ENCODE data around the gene NOVA1.
A peak's percentile ranks its signal among the peaks of the same experiment; 100 is the strongest.

Gene NOVA1

DNA sequence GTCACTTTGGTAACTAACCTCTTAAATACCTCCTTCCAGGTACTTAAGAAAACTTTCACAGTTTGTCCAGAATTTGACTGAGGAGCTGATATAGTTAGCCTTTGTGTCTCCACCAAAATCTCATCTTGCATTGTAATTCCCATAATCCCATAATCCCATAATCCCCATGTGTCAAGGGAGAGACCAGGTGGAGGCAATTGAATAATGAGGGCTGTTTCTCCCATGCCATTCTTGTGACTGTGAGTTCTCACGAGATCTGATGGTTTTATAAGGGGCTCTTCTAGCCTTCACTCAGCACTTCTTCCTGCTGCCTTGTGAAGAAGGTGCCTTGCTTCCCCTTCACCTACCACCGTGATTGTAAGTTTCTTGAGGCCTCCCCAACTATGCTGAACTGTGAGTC, 7.8 kb upstream of the NOVA1 start:
- Histone ChIP-seq H3K4me1 (ENCODE audit: control insufficient read depth, insufficient read depth, low read length) (no peaks in the 10 kb centered on the region), H3K27me3 (ENCODE audit: control insufficient read depth, insufficient read depth, low read length, poor library complexity, severe bottlenecking) (no peaks in the 10 kb centered on the region), H3K4me3 (ENCODE audit: insufficient read depth, low read depth, low read length) (no peak overlapping the region), H3K36me3 (ENCODE audit: control insufficient read depth, insufficient read depth, low read length) (no peaks in the 10 kb centered on the region), H3K9me3 (ENCODE audit: control insufficient read depth, low read length) (no peaks in the 10 kb centered on the region), H3K27ac (ENCODE audit: insufficient read depth, low read depth, low read length, poor library complexity, severe bottlenecking) (no peak overlapping the region)
- WGBS, 2 experiments = 69 to 79% methylated on average over 2 of the region's 2 CpGs

DNA sequence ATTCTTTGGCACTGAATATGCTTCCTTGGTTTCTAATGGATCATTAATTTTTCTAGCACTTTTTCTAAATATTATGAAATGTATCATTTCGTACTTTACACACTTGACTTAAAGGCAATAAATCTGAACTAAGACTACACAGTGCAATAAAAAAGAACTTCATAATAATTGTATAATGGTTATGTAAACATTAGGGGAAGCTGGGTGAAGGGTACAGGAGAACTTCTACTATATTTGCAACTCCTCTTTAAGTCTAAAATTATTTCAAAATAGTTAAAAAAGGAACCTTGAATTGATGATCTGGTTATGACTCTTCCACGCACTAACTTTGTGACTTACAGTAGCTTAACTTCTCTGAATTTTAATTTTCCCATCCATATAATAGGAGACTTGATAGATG, 5.1 kb upstream of the NOVA1 start:
- WGBS, 2 experiments = 100% methylated on average over 1 of the region's 2 CpGs; no CpG with 5 or more reads in 1 of the 2 experiments
- H3K27ac ChIP-seq (ENCODE audit: insufficient read depth, low read depth, low read length, poor library complexity, severe bottlenecking) = no peak overlapping the region
- H3K36me3 ChIP-seq (ENCODE audit: control insufficient read depth, insufficient read depth, low read length) = no peaks in the 10 kb centered on the region
- H3K4me1 ChIP-seq (ENCODE audit: control insufficient read depth, insufficient read depth, low read length) = no peaks in the 10 kb centered on the region
- no peaks in the 10 kb centered on the region for H3K9me3 ChIP-seq (ENCODE audit: control insufficient read depth, low read length)
- H3K27me3 ChIP-seq (ENCODE audit: control insufficient read depth, insufficient read depth, low read length, poor library complexity, severe bottlenecking) = peaks cover 4% of the 10 kb centered on the region
- H3K4me3 ChIP-seq (ENCODE audit: insufficient read depth, low read depth, low read length) = no peak overlapping the region

DNA sequence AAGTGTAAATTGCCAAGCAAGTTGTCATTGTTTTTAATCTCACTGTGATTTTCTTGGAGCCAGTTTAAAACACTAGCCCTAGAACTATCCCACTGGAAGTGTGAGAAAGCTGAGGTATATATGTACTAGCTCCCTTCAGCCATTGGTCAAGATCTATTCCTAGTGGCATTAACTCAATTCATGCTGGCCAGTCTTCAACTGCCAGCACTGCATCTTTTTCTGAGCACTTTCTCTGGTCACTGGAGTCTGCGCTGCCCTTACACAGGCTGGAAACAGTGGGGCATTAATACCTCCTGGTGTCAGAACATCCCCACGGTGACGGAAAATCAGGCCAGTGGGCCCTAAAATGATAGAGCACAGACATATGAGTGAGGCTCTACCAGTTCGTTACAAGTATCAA, 4.0 kb upstream of the NOVA1 start:
- Histone ChIP-seq H3K27me3 (ENCODE audit: control insufficient read depth, insufficient read depth, low read length, poor library complexity, severe bottlenecking) (peaks cover 4% of the 10 kb centered on the region), H3K4me1 (ENCODE audit: control insufficient read depth, insufficient read depth, low read length) (no peaks in the 10 kb centered on the region), H3K27ac (ENCODE audit: insufficient read depth, low read depth, low read length, poor library complexity, severe bottlenecking) (no peak overlapping the region), H3K9me3 (ENCODE audit: control insufficient read depth, low read length) (no peaks in the 10 kb centered on the region), H3K4me3 (ENCODE audit: insufficient read depth, low read depth, low read length) (no peak overlapping the region), H3K36me3 (ENCODE audit: control insufficient read depth, insufficient read depth, low read length) (no peaks in the 10 kb centered on the region)
- WGBS, 2 experiments = 68 to 70% methylated on average over 4 of the region's 4 CpGs

DNA sequence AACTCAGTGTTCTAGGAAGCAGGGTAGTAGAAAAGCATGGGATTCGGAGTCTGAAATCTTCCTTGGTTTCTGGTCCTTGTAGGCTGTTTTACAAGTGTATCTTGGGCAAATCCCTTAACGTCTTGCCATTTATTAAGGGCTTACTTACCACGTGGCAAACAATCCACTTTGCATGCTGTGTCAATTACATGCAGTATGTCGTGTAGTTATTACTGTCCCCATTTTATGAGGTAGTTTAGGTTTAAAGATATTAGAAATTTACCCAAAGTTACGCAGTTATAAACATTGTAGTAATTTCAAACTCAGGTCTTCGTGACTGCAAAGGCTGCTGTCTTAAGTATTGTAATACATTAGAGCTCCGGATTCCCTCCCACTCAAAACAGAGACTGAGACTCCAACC, 1.5 kb upstream of the NOVA1 start:
- Histone ChIP-seq H3K27ac (ENCODE audit: insufficient read depth, low read depth, low read length, poor library complexity, severe bottlenecking) (no peak overlapping the region), H3K9me3 (ENCODE audit: control insufficient read depth, low read length) (no peaks in the 10 kb centered on the region), H3K27me3 (ENCODE audit: control insufficient read depth, insufficient read depth, low read length, poor library complexity, severe bottlenecking) (peaks cover 4% of the 10 kb centered on the region), H3K4me1 (ENCODE audit: control insufficient read depth, insufficient read depth, low read length) (peaks cover 2% of the 10 kb centered on the region), H3K36me3 (ENCODE audit: control insufficient read depth, insufficient read depth, low read length) (no peaks in the 10 kb centered on the region), H3K4me3 (ENCODE audit: insufficient read depth, low read depth, low read length) (peak overlapping the region; percentile 48)
- WGBS, 2 experiments = 62% methylated on average over 6 to 7 of the region's 7 CpGs

DNA sequence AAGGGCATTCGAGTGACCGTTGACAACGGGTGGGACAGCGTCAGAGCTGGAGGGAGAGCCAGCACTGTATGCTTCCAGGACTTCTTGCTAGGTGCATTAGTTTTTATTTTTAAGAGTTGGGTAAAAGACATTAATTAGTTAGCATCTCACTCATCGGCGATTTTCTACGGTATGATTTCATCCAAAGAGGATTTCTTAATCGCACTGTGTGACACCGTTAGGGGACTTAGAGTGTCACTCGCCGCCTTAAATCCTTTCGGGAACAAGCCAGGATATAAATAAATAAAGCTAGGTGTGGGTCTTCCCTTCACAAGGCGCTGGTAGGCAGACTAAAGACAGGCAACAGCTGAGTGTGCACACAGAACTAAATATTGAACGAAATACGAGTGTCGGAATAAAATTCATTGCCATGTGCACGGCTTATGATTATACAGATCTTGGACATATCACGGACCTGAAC, 869 bp upstream of the NOVA1 start:
- peaks cover 5% of the 10 kb centered on the region for H3K4me1 ChIP-seq (ENCODE audit: control insufficient read depth, insufficient read depth, low read length)
- H3K9me3 ChIP-seq (ENCODE audit: control insufficient read depth, low read length) = no peaks in the 10 kb centered on the region
- no peak overlapping the region for H3K27ac ChIP-seq (ENCODE audit: insufficient read depth, low read depth, low read length, poor library complexity, severe bottlenecking)
- 16 to 18% methylated on average over 18 of the region's 18 CpGs for WGBS, 2 experiments
- H3K27me3 ChIP-seq (ENCODE audit: control insufficient read depth, insufficient read depth, low read length, poor library complexity, severe bottlenecking) = peaks cover 4% of the 10 kb centered on the region
- no peaks in the 10 kb centered on the region for H3K36me3 ChIP-seq (ENCODE audit: control insufficient read depth, insufficient read depth, low read length)
- H3K4me3 ChIP-seq (ENCODE audit: insufficient read depth, low read depth, low read length) = peak overlapping the region; percentile 48

DNA sequence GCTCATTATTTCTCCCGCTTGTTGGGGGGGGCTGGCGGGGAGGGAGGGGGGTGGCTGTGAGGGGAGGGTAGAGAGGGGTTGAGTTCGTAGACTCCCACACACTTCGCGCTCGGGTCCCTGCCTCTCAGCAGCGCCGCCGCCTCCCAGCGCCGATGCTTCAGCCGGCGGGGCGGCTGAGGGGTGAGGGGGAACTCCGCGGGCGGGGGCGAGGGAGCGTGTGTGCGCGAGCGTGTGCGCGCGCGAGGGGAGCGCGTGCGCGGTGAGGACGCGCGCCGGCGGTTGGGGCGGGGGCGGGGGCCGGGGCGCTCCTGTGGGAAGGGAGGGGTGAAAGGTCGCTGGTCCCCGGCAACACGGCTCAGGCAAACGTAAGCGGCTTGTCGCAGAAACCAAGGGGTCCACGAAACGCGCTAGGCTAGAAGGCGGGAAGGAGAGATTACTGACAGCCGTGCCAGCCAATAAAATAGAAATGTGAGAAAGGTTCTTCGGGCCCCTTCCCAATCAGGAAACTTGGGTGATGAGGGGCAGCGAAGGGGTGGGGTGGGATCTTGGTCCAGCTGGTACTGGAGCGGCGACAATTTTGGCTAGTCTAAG, 343 bp upstream of the NOVA1 start:
- Histone ChIP-seq H3K9me3 (ENCODE audit: control insufficient read depth, low read length) (no peaks in the 10 kb centered on the region), H3K27ac (ENCODE audit: insufficient read depth, low read depth, low read length, poor library complexity, severe bottlenecking) (peak overlapping the region; percentile 92), H3K27me3 (ENCODE audit: control insufficient read depth, insufficient read depth, low read length, poor library complexity, severe bottlenecking) (peaks cover 4% of the 10 kb centered on the region), H3K36me3 (ENCODE audit: control insufficient read depth, insufficient read depth, low read length) (no peaks in the 10 kb centered on the region), H3K4me1 (ENCODE audit: control insufficient read depth, insufficient read depth, low read length) (peaks cover 5% of the 10 kb centered on the region), H3K4me3 (ENCODE audit: insufficient read depth, low read depth, low read length) (peak overlapping the region; percentile 75)
- WGBS, 2 experiments = 0 to 1% methylated on average over 54 of the region's 54 CpGs

DNA sequence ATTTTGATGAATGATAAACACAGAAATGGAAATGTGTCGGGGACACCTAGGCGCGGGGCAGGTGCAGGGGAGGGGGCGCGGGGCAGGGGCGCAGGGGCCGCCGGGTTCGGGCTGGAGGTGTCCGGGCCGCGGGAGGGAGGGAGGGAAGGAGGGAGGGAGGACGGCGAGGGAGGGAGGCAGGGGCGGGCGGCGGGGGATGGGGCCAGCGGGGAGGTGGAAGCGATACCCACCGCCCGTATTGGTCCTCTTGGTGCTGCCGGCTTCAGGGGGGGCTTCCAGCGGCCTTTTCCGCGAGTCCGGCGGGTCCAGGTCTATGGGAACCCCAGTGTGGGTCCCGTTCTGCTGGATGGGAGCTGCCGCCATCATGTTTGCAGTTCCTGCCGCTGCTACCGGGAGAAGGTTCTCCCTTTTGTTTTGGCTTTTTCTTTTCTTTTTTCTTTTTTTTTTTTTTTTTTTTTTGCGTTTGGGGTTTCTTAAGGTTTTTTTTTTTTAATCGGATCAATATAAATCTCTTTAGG, 703 bp downstream of the NOVA1 start:
- 0% methylated on average over 21 to 32 of the region's 33 CpGs for WGBS, 2 experiments
- H3K9me3 ChIP-seq (ENCODE audit: control insufficient read depth, low read length) = no peaks in the 10 kb centered on the region
- peak overlapping the region; percentile 75 for H3K4me3 ChIP-seq (ENCODE audit: insufficient read depth, low read depth, low read length)
- H3K27me3 ChIP-seq (ENCODE audit: control insufficient read depth, insufficient read depth, low read length, poor library complexity, severe bottlenecking) = peaks cover 4% of the 10 kb centered on the region
- H3K4me1 ChIP-seq (ENCODE audit: control insufficient read depth, insufficient read depth, low read length) = peaks cover 5% of the 10 kb centered on the region
- peak overlapping the region; percentile 92 for H3K27ac ChIP-seq (ENCODE audit: insufficient read depth, low read depth, low read length, poor library complexity, severe bottlenecking)
- no peaks in the 10 kb centered on the region for H3K36me3 ChIP-seq (ENCODE audit: control insufficient read depth, insufficient read depth, low read length)

DNA sequence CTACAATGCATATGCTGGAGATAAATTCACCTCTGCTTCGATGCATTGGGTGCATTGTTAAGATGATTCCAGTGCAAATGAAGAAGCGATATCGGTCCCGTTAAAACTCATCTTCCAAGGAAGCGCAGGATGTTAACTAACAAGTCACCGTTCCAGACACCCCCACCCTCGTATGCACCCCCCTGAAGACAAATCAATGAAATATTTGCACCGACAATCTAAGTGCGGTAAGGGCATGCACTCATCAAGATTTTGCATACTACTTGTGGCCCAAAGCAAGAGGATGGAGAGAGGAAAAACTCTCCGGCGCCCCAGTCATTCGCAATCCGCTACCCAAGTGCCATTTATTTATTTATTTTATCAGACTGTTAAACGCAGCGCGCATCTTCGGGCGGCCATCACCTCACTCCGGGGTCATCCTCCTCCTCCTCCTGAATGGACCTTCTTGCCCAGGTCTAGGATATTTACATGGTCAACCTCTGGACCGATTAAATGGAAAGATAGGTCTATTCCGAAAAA, 1.2 kb downstream of the NOVA1 start:
- peak overlapping the region; percentile 75 for H3K4me3 ChIP-seq (ENCODE audit: insufficient read depth, low read depth, low read length)
- WGBS, 2 experiments = 0% methylated on average over 21 of the region's 21 CpGs
- H3K36me3 ChIP-seq (ENCODE audit: control insufficient read depth, insufficient read depth, low read length) = no peaks in the 10 kb centered on the region
- peaks cover 5% of the 10 kb centered on the region for H3K4me1 ChIP-seq (ENCODE audit: control insufficient read depth, insufficient read depth, low read length)
- H3K27me3 ChIP-seq (ENCODE audit: control insufficient read depth, insufficient read depth, low read length, poor library complexity, severe bottlenecking) = peaks cover 4% of the 10 kb centered on the region
- peak overlapping the region; percentile 18 for H3K27ac ChIP-seq (ENCODE audit: insufficient read depth, low read depth, low read length, poor library complexity, severe bottlenecking)
- H3K9me3 ChIP-seq (ENCODE audit: control insufficient read depth, low read length) = no peaks in the 10 kb centered on the region

DNA sequence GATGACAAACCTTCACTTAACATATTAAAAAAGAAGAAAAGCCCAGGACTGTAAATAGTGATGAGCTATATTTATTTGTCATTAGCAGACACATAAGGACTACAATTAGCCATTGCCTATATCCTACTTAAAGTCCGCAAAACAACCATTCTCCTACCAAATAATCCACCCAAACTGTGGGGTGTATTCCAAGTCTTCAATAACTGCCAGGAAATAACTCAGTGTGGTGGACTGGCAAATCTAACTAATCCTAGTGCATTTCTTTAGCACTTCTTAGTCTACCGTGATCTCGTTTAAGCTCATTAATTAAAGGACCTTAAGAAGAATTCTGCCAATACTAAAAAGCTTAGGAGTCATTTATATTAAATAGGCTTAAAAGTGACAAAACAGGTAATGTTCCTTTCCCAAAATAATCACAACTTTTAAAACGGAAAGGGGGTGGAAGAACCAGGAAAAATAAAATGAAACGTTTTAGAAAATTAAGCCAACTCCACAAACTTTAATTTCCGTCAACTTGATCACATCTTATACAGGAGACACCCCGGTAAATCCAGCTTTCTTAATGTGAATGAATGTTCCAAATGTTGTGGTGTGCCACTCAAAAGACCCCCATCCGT, 1.8 kb downstream of the NOVA1 start:
- H3K27ac ChIP-seq (ENCODE audit: insufficient read depth, low read depth, low read length, poor library complexity, severe bottlenecking) = peak overlapping the region; percentile 18
- WGBS, 2 experiments = 4 to 6% methylated on average over 5 to 7 of the region's 8 CpGs
- peaks cover 5% of the 10 kb centered on the region for H3K4me1 ChIP-seq (ENCODE audit: control insufficient read depth, insufficient read depth, low read length)
- H3K27me3 ChIP-seq (ENCODE audit: control insufficient read depth, insufficient read depth, low read length, poor library complexity, severe bottlenecking) = peaks cover 4% of the 10 kb centered on the region
- H3K36me3 ChIP-seq (ENCODE audit: control insufficient read depth, insufficient read depth, low read length) = no peaks in the 10 kb centered on the region
- H3K9me3 ChIP-seq (ENCODE audit: control insufficient read depth, low read length) = no peaks in the 10 kb centered on the region
- peak overlapping the region; percentile 75 for H3K4me3 ChIP-seq (ENCODE audit: insufficient read depth, low read depth, low read length)

DNA sequence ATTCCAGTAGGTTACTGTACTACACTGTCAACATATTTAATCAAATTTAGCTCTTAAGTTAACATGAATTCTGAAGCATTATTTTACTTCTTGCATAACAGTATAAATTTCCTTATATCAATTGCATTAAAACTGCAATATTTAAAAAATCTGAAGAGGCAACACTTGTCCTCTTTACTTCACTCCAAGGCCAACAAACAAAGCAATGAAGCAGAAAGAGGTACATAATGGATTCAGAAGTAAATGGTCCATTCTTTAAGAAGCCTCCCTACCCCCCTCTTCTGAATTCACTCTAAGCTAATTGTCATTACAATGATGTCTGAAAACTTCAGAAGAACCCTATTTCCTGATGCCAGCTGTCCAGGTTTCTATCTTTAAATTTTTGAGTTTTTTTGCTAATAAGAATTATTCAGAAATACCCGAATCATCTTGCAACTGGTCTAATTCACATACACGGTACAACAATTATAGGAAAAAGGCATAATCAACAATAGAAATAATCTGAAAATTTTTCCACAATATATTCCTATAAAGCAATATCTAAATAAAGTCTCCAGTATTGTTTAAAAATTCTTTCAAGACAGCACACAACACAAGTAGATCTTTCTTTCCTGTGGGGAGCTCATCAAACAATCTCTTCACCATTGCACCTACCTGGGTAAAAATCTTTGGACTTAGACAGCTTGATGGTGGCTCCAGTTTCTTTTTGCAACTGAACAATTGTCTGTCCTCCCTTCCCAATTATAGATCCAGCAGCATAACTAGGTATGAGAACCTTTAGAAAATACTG, 2.9 kb downstream of the NOVA1 start:
- peak overlapping the region; percentile 75 for H3K4me3 ChIP-seq (ENCODE audit: insufficient read depth, low read depth, low read length)
- 42 to 56% methylated on average over 2 of the region's 2 CpGs for WGBS, 2 experiments
- peaks cover 7% of the 10 kb centered on the region for H3K4me1 ChIP-seq (ENCODE audit: control insufficient read depth, insufficient read depth, low read length)
- H3K27ac ChIP-seq (ENCODE audit: insufficient read depth, low read depth, low read length, poor library complexity, severe bottlenecking) = no peak overlapping the region
- H3K36me3 ChIP-seq (ENCODE audit: control insufficient read depth, insufficient read depth, low read length) = no peaks in the 10 kb centered on the region
- H3K27me3 ChIP-seq (ENCODE audit: control insufficient read depth, insufficient read depth, low read length, poor library complexity, severe bottlenecking) = peaks cover under 1% of the 10 kb centered on the region
- H3K9me3 ChIP-seq (ENCODE audit: control insufficient read depth, low read length) = no peaks in the 10 kb centered on the region

Measured in ectodermal cell (in vitro differentiated cells).